H1 (cell line): Measurements from ENCODE around the gene OR12D2. TPM values are rescaled to one million over a fixed set of nuclear protein-coding genes. Genes with fewer than 3 reads are reported as not detected.
"Not testable (repeated sequence)": the region's sequence is repeated elsewhere in the genome, so short reads cannot be mapped to it uniquely, and the experiment has no call there.

Experiments
- CTCF ChIA-PET: fragments of 300-600 bp; sonication (Branson Sonifier 250); formaldehyde crosslinking; loops from one replicate; lab custom pipeline; 2021; ENCODE audit not compliant: partially characterized antibody; lab: Charles Lee
- POLR2A ChIA-PET: fragments of 300-600 bp; sonication (Branson Sonifier 250); formaldehyde crosslinking; loops from one replicate; lab custom pipeline; 2021; ENCODE audit warnings: inconsistent platforms; ENCODE audit not compliant: partially characterized antibody; lab: Charles Lee
- DNase-seq, 2 experiments: peaks; one replicate each; pipeline versions ENCODE4 v3.0.0 to v3.0.0-alpha.2; 2010 to 2022; ENCODE audit warnings: low spot score in 2 of 2, low read depth in 1 of 2, mixed read lengths in 1 of 2
- FAIRE-seq: peaks from 2 replicates; lab custom pipeline; 2011; peaks lifted over from hg19 to GRCh38; lab: Jason Lieb, UNC
- H2AFZ ChIP-seq: 2 replicates; pipeline ENCODE4 v1.8.1; 2012; ENCODE audit warnings: low read length, inconsistent platforms
- H2AK5ac ChIP-seq: 2 replicates; pipeline ENCODE4 v1.6.1; 2013; ENCODE audit warnings: low read depth, low read length
- H2BK120ac ChIP-seq: replicated peaks from 2 replicates; pipeline ENCODE3; 2013; ENCODE audit warnings: low read depth, low read length, inconsistent platforms
- H2BK12ac ChIP-seq: 2 replicates; pipeline ENCODE4 v1.6.1; 2013; ENCODE audit warnings: low read depth, low read length
- H2BK15ac ChIP-seq: 2 replicates; pipeline ENCODE4 v1.6.1; 2013; ENCODE audit warnings: low read length
- H2BK20ac ChIP-seq: 2 replicates; pipeline ENCODE4 v1.6.1; 2013; ENCODE audit warnings: low read length
- H2BK5ac ChIP-seq: 2 replicates; pipeline ENCODE4 v1.6.1; 2013; ENCODE audit warnings: low read depth, low read length
- H3K14ac ChIP-seq: 2 replicates; pipeline ENCODE4 v1.6.1; 2013; ENCODE audit warnings: inconsistent platforms; ENCODE audit not compliant: insufficient read length
- H3K18ac ChIP-seq: 2 replicates; pipeline ENCODE4 v1.6.1; 2013; ENCODE audit warnings: low read length; ENCODE audit errors: extremely low read depth
- H3K23ac ChIP-seq: 2 replicates; pipeline ENCODE4 v1.6.1; 2013; ENCODE audit warnings: inconsistent platforms; ENCODE audit not compliant: insufficient read length
- H3K23me2 ChIP-seq: 2 replicates; pipeline ENCODE4 v1.6.1; 2013; ENCODE audit warnings: low read depth, low read length
- H3K27ac ChIP-seq: 2 replicates; pipeline ENCODE4 v1.6.1; 2011; ENCODE audit warnings: low read depth, low read length, inconsistent platforms
- H3K27me3 ChIP-seq, 4 experiments: replicated peaks in 1 of 4; 1 replicate in 1 of 4; 2 replicates in 3 of 4; pipeline versions ENCODE4 v1.6.1 to v1.8.1; 2011 to 2013; ENCODE audit warnings: low read length in 3 of 4, mild to moderate bottlenecking in 3 of 4, inconsistent platforms in 2 of 4, mixed read lengths in 2 of 4, moderate library complexity in 1 of 4; ENCODE audit not compliant: control insufficient read depth in 3 of 4, insufficient read depth in 3 of 4; ENCODE audit errors: extremely low read depth in 1 of 4
- H3K36me3 ChIP-seq, 4 experiments: 2 replicates each; pipeline versions ENCODE4 v1.6.1 to v1.8.1; 2011 to 2013; ENCODE audit warnings: mild to moderate bottlenecking in 4 of 4, low read length in 3 of 4, moderate library complexity in 2 of 4, control low read depth in 1 of 4, inconsistent platforms in 1 of 4; ENCODE audit not compliant: insufficient read depth in 4 of 4, control insufficient read depth in 2 of 4
- H3K4ac ChIP-seq: replicated peaks from 2 replicates; pipeline ENCODE3; 2013; ENCODE audit warnings: low read length, low read depth, mixed read lengths, inconsistent platforms; ENCODE audit not compliant: insufficient read length
- H3K4me1 ChIP-seq, 4 experiments: replicated peaks in 1 of 4; 1 replicate in 1 of 4; 2 replicates in 3 of 4; pipeline versions ENCODE4 v1.6.1 to v1.8.1; 2011 to 2013; ENCODE audit warnings: low read length in 3 of 4, inconsistent platforms in 2 of 4, mixed read lengths in 1 of 4; ENCODE audit not compliant: insufficient read depth in 4 of 4, control insufficient read depth in 3 of 4
- H3K4me2 ChIP-seq, 2 experiments: 2 replicates each; pipeline versions ENCODE4 v1.6.1 to v1.8.1; 2011 to 2013; ENCODE audit warnings: low read depth in 2 of 2, low read length in 2 of 2, control low read depth in 1 of 2, inconsistent platforms in 1 of 2, mild to moderate bottlenecking in 1 of 2; ENCODE audit not compliant: insufficient read depth in 1 of 2
- H3K4me3 ChIP-seq, 4 experiments: fragments of 200-600, 300-600 bp in 1 of 4; sonication (generic), shearing (Covaris generic), sonication (Bioruptor Twin) in 1 of 4; 2 replicates each; pipeline versions ENCODE4 v1.5.1 to v1.8.1; 2011 to 2016; ENCODE audit warnings: low read length in 4 of 4, low read depth in 3 of 4, control low read depth in 2 of 4, inconsistent platforms in 2 of 4, mild to moderate bottlenecking in 2 of 4, mixed read lengths in 1 of 4, moderate library complexity in 1 of 4; ENCODE audit not compliant: insufficient read depth in 2 of 4; ENCODE audit errors: extremely low read depth in 1 of 4
- H3K56ac ChIP-seq: replicated peaks from 2 replicates; pipeline ENCODE3; 2013; ENCODE audit warnings: low read depth, mild to moderate bottlenecking, mixed read lengths, low read length, inconsistent platforms; ENCODE audit not compliant: insufficient read length
- H3K79me1 ChIP-seq: 2 replicates; pipeline ENCODE4 v1.6.1; 2013; ENCODE audit warnings: low read depth, low read length, control low read depth
- H3K79me2 ChIP-seq, 2 experiments: 2 replicates each; pipeline versions ENCODE4 v1.6.1 to v1.8.1; 2012 to 2013; ENCODE audit warnings: low read length in 2 of 2, mild to moderate bottlenecking in 2 of 2, inconsistent platforms in 1 of 2; ENCODE audit not compliant: insufficient read depth in 2 of 2, control insufficient read depth in 1 of 2
- H3K9ac ChIP-seq, 4 experiments: replicated peaks in 1 of 4; 1 replicate in 1 of 4; 2 replicates in 3 of 4; pipeline versions ENCODE4 v1.6.1 to v1.8.1; 2011 to 2013; ENCODE audit warnings: low read depth in 3 of 4, low read length in 3 of 4, control low read depth in 2 of 4, mild to moderate bottlenecking in 2 of 4, moderate library complexity in 2 of 4, inconsistent platforms in 1 of 4; ENCODE audit errors: extremely low read depth in 1 of 4
- H3K9me3 ChIP-seq, 2 experiments: 2 replicates each; pipeline versions ENCODE4 v1.6.1 to v1.8.1; 2012 to 2013; ENCODE audit warnings: mild to moderate bottlenecking in 2 of 2, moderate library complexity in 2 of 2, control low read depth in 1 of 2, inconsistent platforms in 1 of 2, low read depth in 1 of 2, low read length in 1 of 2, mixed read lengths in 1 of 2; ENCODE audit not compliant: insufficient read depth in 2 of 2
- H4K20me1 ChIP-seq, 2 experiments: replicated peaks in 1 of 2; 2 replicates each; pipeline versions ENCODE3 to v1.8.1; 2011 to 2013; ENCODE audit warnings: inconsistent platforms in 2 of 2, low read length in 2 of 2, mild to moderate bottlenecking in 1 of 2; ENCODE audit not compliant: insufficient read depth in 2 of 2, control insufficient read depth in 1 of 2
- H4K5ac ChIP-seq: 2 replicates; pipeline ENCODE4 v1.6.1; 2013; ENCODE audit warnings: low read length, low read depth, mixed read lengths, inconsistent platforms; ENCODE audit not compliant: insufficient read length
- H4K8ac ChIP-seq: 2 replicates; pipeline ENCODE4 v1.8.0; 2013; ENCODE audit warnings: mild to moderate bottlenecking, moderate library complexity, low read length, inconsistent platforms; ENCODE audit not compliant: insufficient read depth; ENCODE audit errors: extremely low read depth
- H4K91ac ChIP-seq: replicated peaks from 2 replicates; pipeline ENCODE3; 2013; ENCODE audit warnings: low read length, mixed read lengths, inconsistent platforms; ENCODE audit not compliant: insufficient read length
- WGBS, 2 experiments: shearing (Covaris generic) in 1 of 2; methylation state at CpG; one replicate each; pipeline versions ENCODE4 v1.1.6 to v1.1.7; 2013 to 2015; ENCODE audit warnings: low lambda C conversion rate in 2 of 2, mixed read lengths in 2 of 2, inconsistent platforms in 1 of 2, low coverage in 1 of 2, missing lambda C conversion rate in 1 of 2; ENCODE audit not compliant: insufficient replicate concordance in 2 of 2, insufficient coverage in 1 of 2, insufficient read length in 1 of 2; ENCODE audit errors: extremely low coverage in 1 of 2, missing lambda C conversion rate in 1 of 2; 5-methylcytosine and 5-hydroxymethylcytosine counted together
- polyA plus RNA-seq, 7 experiments: library from polyadenylated mRNA; depleted of rRNA in 3 of 7; stranded (reverse) in 5 of 7; unstranded in 2 of 7; fragments of >200 nt in 5 of 7; fragments of 200-250 nt in 2 of 7; gene quantifications; 1 replicate in 5 of 7; 2 replicates in 1 of 7; 4 replicates in 1 of 7; pipeline versions ENCODE4 v1.2.1 to v1.2.3, GENCODE V29; 2011 to 2013; ENCODE audit warnings: missing spikeins in 2 of 7, mixed read lengths in 2 of 7
- total RNA-seq: library from RNA; stranded (reverse); fragmentation: NEBNext Ultra II Directional; extraction: Animal tissue kit (Norgen Biotek cat#: 25700); gene quantifications from 2 replicates; pipeline ENCODE4 v1.2.1, GENCODE V29; 2021

The OR12D2 gene
- total and polyA plus RNA-seq, 2 of the 8 experiments (the other 6 are each of a cell fraction or from before 2014, with no cell fraction given), result not detected

GRCh38 chr6:29444031-29444430 is 48.6 kb downstream of the OR12D2 start:
- DNase-seq, H3K4ac ChIP-seq, H3K18ac ChIP-seq, H2BK120ac ChIP-seq, H3K9ac ChIP-seq, H4K91ac ChIP-seq, H4K8ac ChIP-seq, POLR2A ChIA-PET, H2BK20ac ChIP-seq, H3K36me3 ChIP-seq, H3K4me3 ChIP-seq, H4K5ac ChIP-seq, H3K4me1 ChIP-seq, H2AFZ ChIP-seq, H3K23ac ChIP-seq, H2AK5ac ChIP-seq, H3K14ac ChIP-seq, H3K79me1 ChIP-seq, H3K9me3 ChIP-seq, FAIRE-seq, H3K4me2 ChIP-seq, H3K79me2 ChIP-seq, H2BK5ac ChIP-seq, H3K23me2 ChIP-seq, H2BK15ac ChIP-seq, H3K56ac ChIP-seq, H2BK12ac ChIP-seq, H3K27ac ChIP-seq, H3K27me3 ChIP-seq, H4K20me1 ChIP-seq: not testable (repeated sequence)
- CTCF ChIA-PET, result interaction anchor here (0.7 to 1.5 kb wide), 4 partner anchors 8 to 145 kb away, joined by 3 to 7 read pairs (median 5); partner anchors contain the start of genes OR11A1 and OR2H1
- WGBS, 2 experiments, result 83% methylated on average over 1 of the region's 1 CpG; no CpG with 5 or more reads in 1 of the 2 experiments

Other genes with a start within 250 kb of the OR12D2 start
- gene OR2J2, start 224.7 kb upstream of the OR12D2 start, total RNA-seq, result not detected in 2 replicates
- not detected in 2 replicates for gene OR2J2, start 224.7 kb upstream of the OR12D2 start, polyA plus RNA-seq (2011; rRNA removed)
- not detected in 2 replicates for gene OR14J1, start 93.9 kb upstream of the OR12D2 start, total RNA-seq
- gene OR14J1, start 93.9 kb upstream of the OR12D2 start, polyA plus RNA-seq (2011; rRNA removed), result not detected in 2 replicates
- not detected in 2 replicates for gene OR5V1, start 26.8 kb upstream of the OR12D2 start, total RNA-seq
- gene OR5V1, start 26.8 kb upstream of the OR12D2 start, polyA plus RNA-seq (2011; rRNA removed), result not detected in 2 replicates
- not detected in 2 replicates for gene OR12D3, start 20.3 kb upstream of the OR12D2 start, total RNA-seq
- gene OR12D3, start 20.3 kb upstream of the OR12D2 start, polyA plus RNA-seq (2011; rRNA removed), result not detected in 2 replicates
- gene OR12D1, start 19.3 kb downstream of the OR12D2 start, total RNA-seq, result not detected in 2 replicates
- gene OR12D1, start 19.3 kb downstream of the OR12D2 start, polyA plus RNA-seq (2011; rRNA removed), result not detected in 2 replicates
- gene OR10C1, start 43.7 kb downstream of the OR12D2 start, total RNA-seq, result not detected in 2 replicates
- gene OR10C1, start 43.7 kb downstream of the OR12D2 start, polyA plus RNA-seq (2011; rRNA removed), result not detected in 2 replicates
- gene OR11A1, start 61.4 kb downstream of the OR12D2 start, total RNA-seq, result not detected in 2 replicates
- gene OR11A1, start 61.4 kb downstream of the OR12D2 start, polyA plus RNA-seq (2011; rRNA removed), result not detected in 2 replicates
- gene OR2H1, start 61.5 kb downstream of the OR12D2 start, total RNA-seq, result not detected in 2 replicates
- gene OR2H1, start 61.5 kb downstream of the OR12D2 start, polyA plus RNA-seq (2011; rRNA removed), result not detected in 2 replicates
- not detected in 2 replicates for gene MAS1L, start 92.3 kb downstream of the OR12D2 start, total RNA-seq
- gene MAS1L, start 92.3 kb downstream of the OR12D2 start, polyA plus RNA-seq (2011; rRNA removed), result not detected in 2 replicates
- gene UBD, start 164.1 kb downstream of the OR12D2 start, total RNA-seq, result not detected in 2 replicates
- 0.23 TPM in 1 of 2 replicates, not detected in the other for gene UBD, start 164.1 kb downstream of the OR12D2 start, polyA plus RNA-seq (2011; rRNA removed)
- gene OR2H2, start 189.5 kb downstream of the OR12D2 start, total RNA-seq, result not detected in 2 replicates
- not detected in 2 replicates for gene OR2H2, start 189.5 kb downstream of the OR12D2 start, polyA plus RNA-seq (2011; rRNA removed)
- 67.8 and 75.9 TPM in 2 replicates for gene GABBR1, start 237.6 kb downstream of the OR12D2 start, total RNA-seq
- gene GABBR1, start 237.6 kb downstream of the OR12D2 start, polyA plus RNA-seq (2011; rRNA removed), result 78.3 and 86.7 TPM in 2 replicates